ENCODE measurements around the gene HOXA2.

Gene HOXA2

DNA sequence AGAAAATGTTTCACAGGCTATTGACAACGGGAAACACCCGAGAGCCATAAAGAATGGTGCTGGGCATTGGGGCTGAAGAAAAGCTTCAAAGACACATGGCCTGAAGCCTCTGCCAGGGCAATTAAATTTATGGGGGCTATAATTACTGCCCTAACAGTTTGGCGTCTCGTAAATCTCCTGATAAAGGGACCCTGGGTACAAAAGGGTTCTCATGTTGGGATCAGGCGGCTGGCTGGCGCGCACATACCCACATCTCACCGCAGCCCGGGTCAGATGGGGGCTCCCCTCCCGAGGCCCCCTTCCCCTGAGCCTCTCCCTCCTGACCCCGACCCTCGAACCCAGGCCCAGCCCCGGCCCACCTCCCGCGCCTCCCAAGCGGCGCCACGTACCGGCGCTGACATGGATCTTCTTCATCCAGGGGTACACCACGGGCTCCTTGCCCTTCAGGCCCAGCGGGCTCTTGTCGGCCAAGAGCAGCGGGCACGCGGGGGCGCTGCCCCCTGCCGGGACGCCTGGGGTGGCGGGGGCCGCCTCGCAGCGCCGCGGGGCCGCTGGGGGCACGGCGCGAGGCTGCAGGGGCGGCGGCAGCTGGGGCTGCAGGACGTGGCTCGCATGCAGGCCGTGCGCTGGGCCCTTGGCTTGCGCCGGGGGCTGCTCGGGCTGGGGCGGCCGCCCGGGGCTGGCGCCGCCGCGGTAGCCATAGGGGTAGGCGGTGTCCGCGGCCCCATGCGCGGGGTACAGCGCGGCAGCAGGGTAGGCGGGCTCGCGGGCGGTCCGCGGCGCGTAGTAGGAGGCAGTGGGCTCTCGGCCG, 27.5 kb upstream of the HOXA2 start (continued):
- TF ChIP-seq, protein P1, sequence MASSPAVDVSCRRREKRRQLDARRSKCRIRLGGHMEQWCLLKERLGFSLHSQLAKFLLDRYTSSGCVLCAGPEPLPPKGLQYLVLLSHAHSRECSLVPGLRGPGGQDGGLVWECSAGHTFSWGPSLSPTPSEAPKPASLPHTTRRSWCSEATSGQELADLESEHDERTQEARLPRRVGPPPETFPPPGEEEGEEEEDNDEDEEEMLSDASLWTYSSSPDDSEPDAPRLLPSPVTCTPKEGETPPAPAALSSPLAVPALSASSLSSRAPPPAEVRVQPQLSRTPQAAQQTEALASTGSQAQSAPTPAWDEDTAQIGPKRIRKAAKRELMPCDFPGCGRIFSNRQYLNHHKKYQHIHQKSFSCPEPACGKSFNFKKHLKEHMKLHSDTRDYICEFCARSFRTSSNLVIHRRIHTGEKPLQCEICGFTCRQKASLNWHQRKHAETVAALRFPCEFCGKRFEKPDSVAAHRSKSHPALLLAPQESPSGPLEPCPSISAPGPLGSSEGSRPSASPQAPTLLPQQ (tag by site-specific recombination; IDR thresholded peaks at IDR 0.05) = 0 out of 2 replicates have a peak, but pooled peaks have one; percentile 48
- TF ChIP-seq GFI1B (tag by site-specific recombination; IDR thresholded peaks at IDR 0.05) (0 out of 2 replicates have a peak, but pooled peaks have one; percentile 20), ZNF580 (tag by site-specific recombination; IDR thresholded peaks at IDR 0.05) (peak; percentile 88), GLIS1 (tag by site-specific recombination; IDR thresholded peaks at IDR 0.05) (peak; percentile 55; the same call in 1 of the 2 replicates), YY2 (tag by site-specific recombination; IDR thresholded peaks at IDR 0.05) (no peak), OSR2 (tag by site-specific recombination; IDR thresholded peaks at IDR 0.05) (peak; percentile 66), HIC1 (tag by site-specific recombination; IDR thresholded peaks at IDR 0.05) (peak; percentile 39; the same call in 1 of the 2 replicates), CTCF (tag by site-specific recombination; IDR thresholded peaks at IDR 0.05) (0 out of 2 replicates have a peak, but pooled peaks have one; percentile 49)
- TF ChIP-seq, protein P2, sequence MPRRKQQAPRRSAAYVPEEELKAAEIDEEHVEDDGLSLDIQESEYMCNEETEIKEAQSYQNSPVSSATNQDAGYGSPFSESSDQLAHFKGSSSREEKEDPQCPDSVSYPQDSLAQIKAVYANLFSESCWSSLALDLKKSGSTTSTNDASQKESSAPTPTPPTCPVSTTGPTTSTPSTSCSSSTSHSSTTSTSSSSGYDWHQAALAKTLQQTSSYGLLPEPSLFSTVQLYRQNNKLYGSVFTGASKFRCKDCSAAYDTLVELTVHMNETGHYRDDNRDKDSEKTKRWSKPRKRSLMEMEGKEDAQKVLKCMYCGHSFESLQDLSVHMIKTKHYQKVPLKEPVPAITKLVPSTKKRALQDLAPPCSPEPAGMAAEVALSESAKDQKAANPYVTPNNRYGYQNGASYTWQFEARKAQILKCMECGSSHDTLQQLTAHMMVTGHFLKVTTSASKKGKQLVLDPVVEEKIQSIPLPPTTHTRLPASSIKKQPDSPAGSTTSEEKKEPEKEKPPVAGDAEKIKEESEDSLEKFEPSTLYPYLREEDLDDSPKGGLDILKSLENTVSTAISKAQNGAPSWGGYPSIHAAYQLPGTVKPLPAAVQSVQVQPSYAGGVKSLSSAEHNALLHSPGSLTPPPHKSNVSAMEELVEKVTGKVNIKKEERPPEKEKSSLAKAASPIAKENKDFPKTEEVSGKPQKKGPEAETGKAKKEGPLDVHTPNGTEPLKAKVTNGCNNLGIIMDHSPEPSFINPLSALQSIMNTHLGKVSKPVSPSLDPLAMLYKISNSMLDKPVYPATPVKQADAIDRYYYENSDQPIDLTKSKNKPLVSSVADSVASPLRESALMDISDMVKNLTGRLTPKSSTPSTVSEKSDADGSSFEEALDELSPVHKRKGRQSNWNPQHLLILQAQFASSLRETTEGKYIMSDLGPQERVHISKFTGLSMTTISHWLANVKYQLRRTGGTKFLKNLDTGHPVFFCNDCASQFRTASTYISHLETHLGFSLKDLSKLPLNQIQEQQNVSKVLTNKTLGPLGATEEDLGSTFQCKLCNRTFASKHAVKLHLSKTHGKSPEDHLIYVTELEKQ (tag by site-specific recombination; IDR thresholded peaks at IDR 0.05; ENCODE audit: borderline replicate concordance) = no peak

GRCh38 chr7:27128776-27129728, 26.6 kb upstream of the HOXA2 start:
- ChIA-PET POLR2A (interaction anchor here (1.3 to 1.4 kb wide), 2 partner anchors 14 to 15 kb away, joined by 3 to 4 read pairs; no protein-coding TSS in a partner anchor), CTCF (interaction anchor here (0.8 to 1.6 kb wide), 5 partner anchors 9 to 447 kb away, joined by 3 to 6 read pairs (median 4); partner anchors contain the start of gene HOXA6)
- no peak overlapping the region for H3K4me3 ChIP-seq (ENCODE audit: low read depth, low read length)
- H3K36me3 ChIP-seq (ENCODE audit: control insufficient read depth in 2 of 2, insufficient read depth in 1 of 2, low read length in 2 of 2) = peaks cover 5 to 22% of the 10 kb centered on the region in 2 experiments; a peak in 1 of 3 replicates
- no peaks in the 10 kb centered on the region for H3K9me3 ChIP-seq (ENCODE audit: control insufficient read depth, insufficient read depth, low read depth, low read length)
- peaks cover 66% of the 10 kb centered on the region for H3K4me1 ChIP-seq (ENCODE audit: control insufficient read depth, insufficient read depth, low read length)
- peak overlapping the region; percentile 100 for H3K27ac ChIP-seq (ENCODE audit: extremely low read depth, low read depth, low read length)
- peak; percentile 68; the same call in 1 of the 2 replicates for TF ChIP-seq ZNF366 (tag by site-specific recombination; conservative IDR thresholded peaks at IDR 0.05)
- TF ChIP-seq ZNF280C (tag by site-specific recombination; IDR thresholded peaks at IDR 0.05) = no peak
- peak; percentile 75 for TF ChIP-seq EGR2 (tag by site-specific recombination; IDR thresholded peaks at IDR 0.05; ENCODE audit: low read depth)
- peak; percentile 43; the same call in 1 of the 2 replicates for TF ChIP-seq ZBTB17 (tag by site-specific recombination; IDR thresholded peaks at IDR 0.05)
- TF ChIP-seq, protein P3, sequence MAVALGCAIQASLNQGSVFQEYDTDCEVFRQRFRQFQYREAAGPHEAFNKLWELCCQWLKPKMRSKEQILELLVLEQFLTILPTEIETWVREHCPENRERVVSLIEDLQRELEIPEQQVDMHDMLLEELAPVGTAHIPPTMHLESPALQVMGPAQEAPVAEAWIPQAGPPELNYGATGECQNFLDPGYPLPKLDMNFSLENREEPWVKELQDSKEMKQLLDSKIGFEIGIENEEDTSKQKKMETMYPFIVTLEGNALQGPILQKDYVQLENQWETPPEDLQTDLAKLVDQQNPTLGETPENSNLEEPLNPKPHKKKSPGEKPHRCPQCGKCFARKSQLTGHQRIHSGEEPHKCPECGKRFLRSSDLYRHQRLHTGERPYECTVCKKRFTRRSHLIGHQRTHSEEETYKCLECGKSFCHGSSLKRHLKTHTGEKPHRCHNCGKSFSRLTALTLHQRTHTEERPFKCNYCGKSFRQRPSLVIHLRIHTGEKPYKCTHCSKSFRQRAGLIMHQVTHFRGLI (tag by site-specific recombination; IDR thresholded peaks at IDR 0.05) = no peak
- TF ChIP-seq ZNF433 (tag by site-specific recombination; IDR thresholded peaks at IDR 0.05; ENCODE audit: low read depth) = no peak

Data from HEK293 (cell line).